ENCODE measurements around the gene POMT2.

Gene POMT2

GRCh38 chr14:77246784-77247183 is 73.9 kb downstream of the POMT2 start:
- Histone ChIP-seq H4K20me1 (ENCODE audit: insufficient read depth, low read length) (no peaks in the 10 kb centered on the region), H3K4me2 (ENCODE audit: low read length) (no peak overlapping the region), H3K4me3 (ENCODE audit: low read depth, low read length, poor library complexity, severe bottlenecking) (no peak overlapping the region), H3K4me1 (ENCODE audit: insufficient read depth, low read length, severe bottlenecking) (peaks cover 24% of the 10 kb centered on the region), H3K9me3 (ENCODE audit: low read length) (no peaks in the 10 kb centered on the region), H3K9ac (ENCODE audit: low read length) (no peak overlapping the region), H3K79me2 (ENCODE audit: insufficient read depth, low read length) (no peaks in the 10 kb centered on the region), H3K27me3 (ENCODE audit: insufficient read depth, low read length) (no peaks in the 10 kb centered on the region), H3K36me3 (ENCODE audit: insufficient read depth, low read length) (peaks cover 4% of the 10 kb centered on the region; the same call in 1 of the 2 replicates), H2AFZ (ENCODE audit: low read length) (no peak overlapping the region), H3K27ac (ENCODE audit: low read depth, low read length, poor library complexity, severe bottlenecking) (no peak overlapping the region), H3K9me2 (ENCODE audit: low read depth, low read length) (no peaks in the 10 kb centered on the region), H3F3A (ENCODE audit: insufficient read depth, low read length) (no peaks in the 10 kb centered on the region)
- TF ChIP-seq EZH2 (IDR thresholded peaks at IDR 0.05; ENCODE audit: borderline replicate concordance, low read length) (no peak), CTCF (IDR thresholded peaks at IDR 0.05; ENCODE audit: low read length) (no peak)

GRCh38 chr14:77245820-77246219 is 74.9 kb downstream of the POMT2 start:
- H3K4me2 ChIP-seq (ENCODE audit: low read length): no peak overlapping the region
- H3K27ac ChIP-seq (ENCODE audit: low read depth, low read length, poor library complexity, severe bottlenecking): no peak overlapping the region
- H2AFZ ChIP-seq (ENCODE audit: low read length): no peak overlapping the region
- H3F3A ChIP-seq (ENCODE audit: insufficient read depth, low read length): no peaks in the 10 kb centered on the region
- no peak for TF ChIP-seq CTCF (IDR thresholded peaks at IDR 0.05; ENCODE audit: low read length)
- TF ChIP-seq EZH2 (IDR thresholded peaks at IDR 0.05; ENCODE audit: borderline replicate concordance, low read length): no peak
- no peak overlapping the region for H3K4me3 ChIP-seq (ENCODE audit: low read depth, low read length, poor library complexity, severe bottlenecking)
- H3K9ac ChIP-seq (ENCODE audit: low read length): no peak overlapping the region
- no peaks in the 10 kb centered on the region for H4K20me1 ChIP-seq (ENCODE audit: insufficient read depth, low read length)
- H3K9me3 ChIP-seq (ENCODE audit: low read length): no peaks in the 10 kb centered on the region
- peaks cover 24% of the 10 kb centered on the region for H3K4me1 ChIP-seq (ENCODE audit: insufficient read depth, low read length, severe bottlenecking)
- H3K9me2 ChIP-seq (ENCODE audit: low read depth, low read length): no peaks in the 10 kb centered on the region
- no peaks in the 10 kb centered on the region for H3K27me3 ChIP-seq (ENCODE audit: insufficient read depth, low read length)
- peaks cover 4% of the 10 kb centered on the region; the same call in 1 of the 2 replicates for H3K36me3 ChIP-seq (ENCODE audit: insufficient read depth, low read length)
- no peaks in the 10 kb centered on the region for H3K79me2 ChIP-seq (ENCODE audit: insufficient read depth, low read length)

GRCh38 chr14:77243853-77244252 is 76.8 kb downstream of the POMT2 start:
- Histone ChIP-seq H3K9me2 (ENCODE audit: low read depth, low read length) (no peaks in the 10 kb centered on the region), H3K27ac (ENCODE audit: low read depth, low read length, poor library complexity, severe bottlenecking) (peak overlapping the region; percentile 20), H3K79me2 (ENCODE audit: insufficient read depth, low read length) (no peaks in the 10 kb centered on the region), H3K4me2 (ENCODE audit: low read length) (peak overlapping the region; percentile 17; the same call in 1 of the 2 replicates), H2AFZ (ENCODE audit: low read length) (no peak overlapping the region), H3K9me3 (ENCODE audit: low read length) (no peaks in the 10 kb centered on the region), H3K4me1 (ENCODE audit: insufficient read depth, low read length, severe bottlenecking) (peaks cover 24% of the 10 kb centered on the region), H3K9ac (ENCODE audit: low read length) (no peak overlapping the region; the same call in 1 of the 2 replicates), H4K20me1 (ENCODE audit: insufficient read depth, low read length) (no peaks in the 10 kb centered on the region), H3K4me3 (ENCODE audit: low read depth, low read length, poor library complexity, severe bottlenecking) (no peak overlapping the region), H3F3A (ENCODE audit: insufficient read depth, low read length) (no peaks in the 10 kb centered on the region), H3K36me3 (ENCODE audit: insufficient read depth, low read length) (peaks cover 4% of the 10 kb centered on the region; the same call in 1 of the 2 replicates), H3K27me3 (ENCODE audit: insufficient read depth, low read length) (no peaks in the 10 kb centered on the region)
- no peak for TF ChIP-seq EZH2 (IDR thresholded peaks at IDR 0.05; ENCODE audit: borderline replicate concordance, low read length)

GRCh38 chr14:77242752-77243151 is 77.9 kb downstream of the POMT2 start:
- no peaks in the 10 kb centered on the region for H3K9me2 ChIP-seq (ENCODE audit: low read depth, low read length)
- no peaks in the 10 kb centered on the region for H3K9me3 ChIP-seq (ENCODE audit: low read length)
- H3K27me3 ChIP-seq (ENCODE audit: insufficient read depth, low read length): no peaks in the 10 kb centered on the region
- H3K27ac ChIP-seq (ENCODE audit: low read depth, low read length, poor library complexity, severe bottlenecking): no peak overlapping the region
- no peaks in the 10 kb centered on the region for H3K79me2 ChIP-seq (ENCODE audit: insufficient read depth, low read length)
- no peak overlapping the region for H3K4me3 ChIP-seq (ENCODE audit: low read depth, low read length, poor library complexity, severe bottlenecking)
- H3K4me2 ChIP-seq (ENCODE audit: low read length): no peak overlapping the region; the same call in 1 of the 2 replicates
- H3K36me3 ChIP-seq (ENCODE audit: insufficient read depth, low read length): peaks cover 4% of the 10 kb centered on the region; the same call in 1 of the 2 replicates
- TF ChIP-seq CTCF (IDR thresholded peaks at IDR 0.05; ENCODE audit: low read length) (no peak), EZH2 (IDR thresholded peaks at IDR 0.05; ENCODE audit: borderline replicate concordance, low read length) (no peak)
- H3K4me1 ChIP-seq (ENCODE audit: insufficient read depth, low read length, severe bottlenecking): peaks cover 24% of the 10 kb centered on the region
- no peaks in the 10 kb centered on the region for H3F3A ChIP-seq (ENCODE audit: insufficient read depth, low read length)
- H2AFZ ChIP-seq (ENCODE audit: low read length): no peak overlapping the region
- no peaks in the 10 kb centered on the region for H4K20me1 ChIP-seq (ENCODE audit: insufficient read depth, low read length)
- H3K9ac ChIP-seq (ENCODE audit: low read length): no peak overlapping the region
